OCI-LY7 (cell line): Measurements from ENCODE around the gene GALNT14. TPM values are rescaled to one million over a fixed set of nuclear protein-coding genes. Genes with fewer than 3 reads are reported as not detected.

Experiments
- BruUV-seq: library from RNA; stranded (reverse); fragments of 400-500 nt; replicated peaks from 2 replicates; lab custom pipeline; 2021; lab: Mats Ljungman, UMichigan
- CTCF ChIA-PET: fragments of 300-600 bp; sonication (Branson Sonifier 250); formaldehyde crosslinking; loops from one replicate; lab custom pipeline; 2022; ENCODE audit warnings: antibody characterized with exemption; ENCODE audit not compliant: unreplicated experiment; lab: Charles Lee
- POLR2A ChIA-PET: fragments of 300-600 bp; sonication (Branson Sonifier 250); formaldehyde crosslinking; loops from one replicate; lab custom pipeline; 2022; ENCODE audit warnings: antibody characterized with exemption; lab: Charles Lee
- DNase-seq: peaks from one replicate; pipeline ENCODE4 v3.0.0-alpha.2; 2015; ENCODE audit warnings: low spot score
- H2AFZ ChIP-seq: fragments of 200-600 bp; sonication (generic), shearing (Covaris generic); 2 replicates; pipeline ENCODE4 v1.6.1; 2014; ENCODE audit warnings: mild to moderate bottlenecking, antibody characterized with exemption, low read length, moderate library complexity
- H3K27ac ChIP-seq: fragments of 200-600 bp; sonication (generic); 2 replicates; pipeline ENCODE4 v1.5.1; 2014; ENCODE audit warnings: mixed run types, low read depth, mild to moderate bottlenecking, moderate library complexity, low read length, inconsistent platforms; ENCODE audit not compliant: poor library complexity, severe bottlenecking
- H3K36me3 ChIP-seq: fragments of 200-600 bp; sonication (generic); 2 replicates; pipeline ENCODE4 v1.6.1; 2014; ENCODE audit warnings: mild to moderate bottlenecking, antibody characterized with exemption, low read length, moderate library complexity, mixed read lengths; ENCODE audit not compliant: insufficient read depth
- H3K4me1 ChIP-seq: fragments of 200-600 bp; sonication (generic); 2 replicates; pipeline ENCODE4 v1.5.1; 2014; ENCODE audit warnings: mild to moderate bottlenecking, low read length; ENCODE audit not compliant: insufficient read depth, poor library complexity, severe bottlenecking
- H3K4me2 ChIP-seq: fragments of 200-600 bp; sonication (generic); 2 replicates; pipeline ENCODE4 v1.6.1; 2014; ENCODE audit warnings: mild to moderate bottlenecking, low read length
- H3K4me3 ChIP-seq: fragments of 200-600 bp; sonication (generic); 2 replicates; pipeline ENCODE4 v1.5.1; 2014; ENCODE audit warnings: mild to moderate bottlenecking, low read depth, low read length; ENCODE audit not compliant: poor library complexity, severe bottlenecking
- H3K79me2 ChIP-seq: fragments of 200-600 bp; sonication (generic); 2 replicates; pipeline ENCODE4 v1.6.1; 2016; ENCODE audit warnings: low read depth, mild to moderate bottlenecking, low read length, moderate library complexity, mixed read lengths; ENCODE audit not compliant: insufficient read depth
- H3K9me2 ChIP-seq: fragments of 200-600 bp; sonication (generic); 2 replicates; pipeline ENCODE4 v1.6.1; 2016; ENCODE audit warnings: mild to moderate bottlenecking, low read length, mixed read lengths; ENCODE audit not compliant: insufficient read depth
- H3K9me3 ChIP-seq: fragments of 200-600 bp; sonication (generic); 2 replicates; pipeline ENCODE4 v1.6.1; 2014; ENCODE audit warnings: mild to moderate bottlenecking, mixed run types, low read length, mixed read lengths
- H4K20me1 ChIP-seq: fragments of 200-600 bp; sonication (generic); 2 replicates; pipeline ENCODE4 v1.6.1; 2014; ENCODE audit warnings: mild to moderate bottlenecking, antibody characterized with exemption, low read length, moderate library complexity, mixed read lengths; ENCODE audit not compliant: insufficient read depth
- CTCF ChIP-seq: fragments of 200-600 bp; sonication (generic); conservative IDR thresholded peaks from 2 replicates; pipeline ENCODE4 v1.5.1; 2014; ENCODE audit warnings: mild to moderate bottlenecking, antibody characterized with exemption, low read length, moderate library complexity, mixed read lengths
- EZH2phosphoT487 ChIP-seq: fragments of 200-600 bp; sonication (generic); IDR thresholded peaks from 2 replicates; pipeline ENCODE4 v1.6.1; 2018; ENCODE audit warnings: low read depth, borderline replicate concordance, mild to moderate bottlenecking, mixed run types, antibody characterized with exemption, low read length, moderate library complexity, mixed read lengths
- intact Hi-C: fragments of 100-400 bp; cut with micrococcal nuclease; formaldehyde crosslinking; loops from one replicate; pipeline ENCODE4 v1.10.0; 2022; ENCODE audit not compliant: unreplicated experiment
- total RNA-seq, 2 experiments: library from RNA; depleted of rRNA in 1 of 2; stranded (reverse); fragments of >200 nt in 1 of 2; shearing (Covaris generic) in 1 of 2; gene quantifications; 2 replicates each; pipeline ENCODE4 v1.2.3, GENCODE V29; 2014 to 2022

The GALNT14 gene
- total RNA-seq, 2 experiments from 2014 or later, result 14.8 to 25.6 TPM

GRCh38 chr2:30865892-30866681 is 272.2 kb downstream of the GALNT14 start:
- intact Hi-C loops, result loop anchor here (2.0 to 5.0 kb wide), 2 partner anchors 151 to 391 kb away; no protein-coding TSS in a partner anchor
- H3K9me3 ChIP-seq, result no peaks in the 10 kb centered on the region
- DNase-seq, result peak; percentile 63

GRCh38 chr2:30865243-30865642 is 273.0 kb downstream of the GALNT14 start:
- Histone ChIP-seq H3K9me2 (no peaks in the 10 kb centered on the region), H4K20me1 (no peaks in the 10 kb centered on the region), H3K4me3 (no peak overlapping the region), H3K79me2 (no peaks in the 10 kb centered on the region), H3K9me3 (no peaks in the 10 kb centered on the region), H3K36me3 (no peaks in the 10 kb centered on the region), H3K4me2 (no peak overlapping the region), H3K27ac (no peak overlapping the region), H3K4me1 (peaks cover 31% of the 10 kb centered on the region), H2AFZ (no peak overlapping the region)
- no peak for TF ChIP-seq EZH2phosphoT487
- CTCF ChIA-PET, result no interaction called here
- POLR2A ChIA-PET, result interaction anchor here (0.6 kb wide), 1 partner anchor 840 kb away, joined by 3 read pairs; no protein-coding TSS in a partner anchor
- no TSS peak for BruUV-seq
- intact Hi-C loops, result loop anchor here (5.0 kb wide), 1 partner anchor 392 kb away; no protein-coding TSS in a partner anchor
- DNase-seq, result no peak

More at GRCh38 chr2:30865892-30866681, 272.2 kb downstream of the GALNT14 start:
- Histone ChIP-seq H3K36me3 (no peaks in the 10 kb centered on the region), H3K27ac (peak overlapping the region; percentile 17), H2AFZ (peak overlapping the region; percentile 73; the same call in 1 of the 2 replicates), H3K79me2 (no peaks in the 10 kb centered on the region), H3K4me3 (peak overlapping the region; percentile 16), H3K4me1 (peaks cover 31% of the 10 kb centered on the region), H3K4me2 (peak overlapping the region; percentile 48), H3K9me2 (no peaks in the 10 kb centered on the region), H4K20me1 (no peaks in the 10 kb centered on the region)
- POLR2A ChIA-PET, result interaction anchor here (1.0 kb wide), 1 partner anchor 304 kb away, joined by 3 read pairs; no protein-coding TSS in a partner anchor
- CTCF ChIA-PET, result no interaction called here
- no TSS peak for BruUV-seq
- TF ChIP-seq EZH2phosphoT487 (no peak), CTCF (no peak)

GRCh38 chr2:30862054-30862651 is 276.1 kb downstream of the GALNT14 start:
- ChIA-PET CTCF (interaction anchor here (0.6 to 2.9 kb wide), 3 partner anchors 26 to 308 kb away, joined by 3 to 10 read pairs (median 8); no protein-coding TSS in a partner anchor), POLR2A (interaction anchor here (0.7 to 1.8 kb wide), 3 partner anchors 14 to 590 kb away, joined by 3 to 5 read pairs (median 3); no protein-coding TSS in a partner anchor)
- Histone ChIP-seq H3K79me2 (no peaks in the 10 kb centered on the region), H4K20me1 (no peaks in the 10 kb centered on the region), H3K27ac (no peak overlapping the region), H2AFZ (peak overlapping the region; percentile 18; the same call in 1 of the 2 replicates), H3K4me3 (no peak overlapping the region), H3K36me3 (no peaks in the 10 kb centered on the region), H3K4me1 (peaks cover 23% of the 10 kb centered on the region), H3K9me2 (no peaks in the 10 kb centered on the region), H3K4me2 (no peak overlapping the region), H3K9me3 (no peaks in the 10 kb centered on the region)
- peak; percentile 79 for DNase-seq
- intact Hi-C loops, result loop anchor here (1.0 to 2.0 kb wide), 2 partner anchors 308 to 471 kb away; no protein-coding TSS in a partner anchor
- BruUV-seq, result no TSS peak
- peak; percentile 88 for TF ChIP-seq CTCF
- no peak for TF ChIP-seq EZH2phosphoT487
